WTC11 (cell line): Measurements from ENCODE around the gene RPS8. TPM values are rescaled to one million over a fixed set of nuclear protein-coding genes. Genes with fewer than 3 reads are reported as not detected.

ENCODE experiments used
- ATAC-seq: fragments of 200-7000 bp; cut with Tn5 transposase; 2 replicates; pipeline ENCODE4 v1.10.0; 2021; ENCODE audit warnings: mild to moderate bottlenecking, moderate library complexity
- CTCF ChIA-PET: fragments of 300-600 bp; sonication (Branson Sonifier 250); formaldehyde crosslinking; loops from one replicate; lab custom pipeline; 2021; ENCODE audit warnings: antibody characterized with exemption; lab: Charles Lee
- POLR2A ChIA-PET: fragments of 350-600 bp; sonication (Branson Sonifier 250); formaldehyde crosslinking; loops from one replicate; lab custom pipeline; 2021; ENCODE audit warnings: antibody characterized with exemption; lab: Charles Lee
- DNase-seq: peaks from one replicate; pipeline ENCODE4 v3.0.0; 2021; ENCODE audit warnings: low spot score
- H3K27ac Mint-ChIP-seq: 2 replicates; pipeline ENCODE4 v1.8.0; 2021; ENCODE audit warnings: mixed read lengths
- H3K27me3 Mint-ChIP-seq: 2 replicates; pipeline ENCODE4 v1.8.0; 2021; ENCODE audit warnings: low read depth, mild to moderate bottlenecking, moderate library complexity, mixed read lengths
- H3K36me3 Mint-ChIP-seq: 2 replicates; pipeline ENCODE4 v1.8.0; 2021; ENCODE audit warnings: mixed read lengths
- H3K4me1 Mint-ChIP-seq: 2 replicates; pipeline ENCODE4 v1.8.0; 2022; ENCODE audit warnings: mixed read lengths
- H3K4me3 Mint-ChIP-seq: 2 replicates; pipeline ENCODE4 v1.8.0; 2021; ENCODE audit warnings: mild to moderate bottlenecking, moderate library complexity, mixed read lengths
- H3K9me3 Mint-ChIP-seq: 2 replicates; pipeline ENCODE4 v1.8.0; 2021; ENCODE audit warnings: mixed read lengths
- ATF2 ChIP-seq: sonication (generic); formaldehyde crosslinking; IDR thresholded peaks from 2 replicates; pipeline ENCODE4 v1.8.1; 2022; ENCODE audit warnings: low read depth, missing genetic modification reagents, borderline replicate concordance
- CDX4 ChIP-seq: fragments of 250-450 bp; sonication (Bioruptor Pico); IDR thresholded peaks from 2 replicates; pipeline ENCODE4 v1.9.0; 2021; ENCODE audit warnings: moderate library complexity, mild to moderate bottlenecking, inconsistent platforms, borderline replicate concordance
- CREM ChIP-seq: sonication (generic); formaldehyde crosslinking; IDR thresholded peaks from 2 replicates; pipeline ENCODE4 v1.8.1; 2022; ENCODE audit warnings: mild to moderate bottlenecking, missing genetic modification reagents, moderate library complexity
- CTCF ChIP-seq: fragments of 200-600 bp; IDR thresholded peaks from 2 replicates; pipeline ENCODE4 v1.8.0; 2022; ENCODE audit warnings: antibody characterized with exemption
- E2F1 ChIP-seq: sonication (generic); formaldehyde crosslinking; IDR thresholded peaks from 2 replicates; pipeline ENCODE4 v1.8.0; 2022; ENCODE audit warnings: mild to moderate bottlenecking, missing genetic modification reagents
- ERG ChIP-seq: fragments of 250-450 bp; sonication (Bioruptor Pico); IDR thresholded peaks from 2 replicates; pipeline ENCODE4 v1.8.0; 2021; ENCODE audit warnings: mild to moderate bottlenecking
- ESRRA ChIP-seq: sonication (generic); formaldehyde crosslinking; IDR thresholded peaks from 2 replicates; pipeline ENCODE4 v1.8.1; 2022; ENCODE audit warnings: mild to moderate bottlenecking, missing genetic modification reagents, borderline replicate concordance
- ETV6 ChIP-seq: sonication (generic); formaldehyde crosslinking; IDR thresholded peaks from 2 replicates; pipeline ENCODE4 v1.8.1; 2022; ENCODE audit warnings: mild to moderate bottlenecking, missing genetic modification reagents
- FOXK1 ChIP-seq: sonication (generic); formaldehyde crosslinking; IDR thresholded peaks from 2 replicates; pipeline ENCODE4 v1.8.0; 2022; ENCODE audit warnings: mild to moderate bottlenecking, moderate library complexity, missing genetic modification reagents
- GABPB1 ChIP-seq: sonication (generic); formaldehyde crosslinking; IDR thresholded peaks from 2 replicates; pipeline ENCODE4 v1.8.1; 2023; ENCODE audit warnings: mild to moderate bottlenecking, missing genetic modification reagents
- HMGXB4 ChIP-seq: sonication (generic); formaldehyde crosslinking; IDR thresholded peaks from 2 replicates; pipeline ENCODE4 v1.8.1; 2023; ENCODE audit warnings: mild to moderate bottlenecking, moderate library complexity, missing genetic modification reagents
- JAZF1 ChIP-seq: fragments of 250-450 bp; sonication (Bioruptor Pico); IDR thresholded peaks from 2 replicates; pipeline ENCODE4 v1.9.0; 2021; ENCODE audit warnings: moderate library complexity, mild to moderate bottlenecking, inconsistent platforms
- MAX ChIP-seq: sonication (generic); formaldehyde crosslinking; IDR thresholded peaks from 2 replicates; pipeline ENCODE4 v1.8.0; 2022; ENCODE audit warnings: mild to moderate bottlenecking, missing genetic modification reagents
- MXD4 ChIP-seq: fragments of 250-450 bp; sonication (Bioruptor Pico); IDR thresholded peaks from 2 replicates; pipeline ENCODE4 v1.8.0; 2021; ENCODE audit warnings: mild to moderate bottlenecking, moderate library complexity, borderline replicate concordance
- NFE2L1 ChIP-seq: sonication (generic); formaldehyde crosslinking; IDR thresholded peaks from 2 replicates; pipeline ENCODE4 v1.8.1; 2023; ENCODE audit warnings: missing genetic modification reagents
- PREB ChIP-seq: sonication (generic); formaldehyde crosslinking; IDR thresholded peaks from 2 replicates; pipeline ENCODE4 v1.8.1; 2022; ENCODE audit warnings: mild to moderate bottlenecking, missing genetic modification reagents, moderate library complexity, borderline replicate concordance
- PRRX2 ChIP-seq: fragments of 250-450 bp; sonication (Bioruptor Pico); IDR thresholded peaks from 2 replicates; pipeline ENCODE4 v1.8.0; 2021; ENCODE audit warnings: mild to moderate bottlenecking
- SP1 ChIP-seq: sonication (generic); formaldehyde crosslinking; conservative IDR thresholded peaks from 2 replicates; pipeline ENCODE4 v1.8.1; 2022; ENCODE audit warnings: missing genetic modification reagents
- ZNF138 ChIP-seq: sonication (generic); formaldehyde crosslinking; conservative IDR thresholded peaks from 2 replicates; pipeline ENCODE4 v1.8.1; 2022; ENCODE audit warnings: mild to moderate bottlenecking, moderate library complexity, missing genetic modification reagents
- ZNF423 ChIP-seq: fragments of 250-450 bp; sonication (Bioruptor Pico); IDR thresholded peaks from 2 replicates; pipeline ENCODE4 v2.1.2; 2022; ENCODE audit warnings: mild to moderate bottlenecking, moderate library complexity
- ZNF512 ChIP-seq: sonication (generic); formaldehyde crosslinking; IDR thresholded peaks from 2 replicates; pipeline ENCODE4 v1.8.1; 2022; ENCODE audit warnings: missing genetic modification reagents, borderline replicate concordance
- ZNF671 ChIP-seq: fragments of 250-450 bp; sonication (Bioruptor Pico); IDR thresholded peaks from 2 replicates; pipeline ENCODE4 v1.8.0; 2021; ENCODE audit warnings: mild to moderate bottlenecking
- total RNA-seq: library from RNA; stranded (reverse); gene quantifications from 3 replicates; pipeline ENCODE4 v1.2.3, GENCODE V29; 2021

The RPS8 gene
- total RNA-seq, 1 experiment from 2014 or later: 2,343 TPM

GRCh38 chr1:44739307-44740178 is 35.8 kb upstream of the RPS8 start, which contains the start of gene KIF2C:
Gene KIF2C, plus strand, starts transcription at chr1:44739837. Its CDS starts 96 bp downstream, at chr1:44739933.
- ATAC-seq: peak; percentile 98
- POLR2A ChIA-PET: interaction anchor here (1.0 kb wide), 2 partner anchors 18 to 66 kb away, joined by 3 to 6 read pairs; partner anchors contain the start of genes ARMH1 and TMEM53
- Mint-ChIP-seq H3K9me3 (peaks cover 8% of the 10 kb centered on the region), H3K36me3 (peaks cover 33% of the 10 kb centered on the region), H3K27ac (peak within 1 kb of the TSS; percentile 99), H3K4me1 (peaks cover 12% of the 10 kb centered on the region), H3K4me3 (peak within 1 kb of the TSS; percentile 99), H3K27me3 (no peaks in the 10 kb centered on the region)
- CTCF ChIA-PET: interaction anchor here (1.5 kb wide), 1 partner anchor 8 kb away, joined by 6 read pairs; the partner anchor contains the start of gene RNU5D-1
- DNase-seq: peak; percentile 98
- TF ChIP-seq ZNF138: no peak
- peak; percentile 79 for TF ChIP-seq FOXK1 (CRISPR knock-in tag)
- no peak for TF ChIP-seq ZNF671 (CRISPR knock-in tag)
- no peak for TF ChIP-seq MXD4 (CRISPR knock-in tag)
- peak; percentile 95 for TF ChIP-seq SP1 (CRISPR knock-in tag)
- 0 out of 2 replicates have a peak, but pooled peaks have one; percentile 52 for TF ChIP-seq NFE2L1 (CRISPR knock-in tag)
- no peak for TF ChIP-seq ATF2 (CRISPR knock-in tag)
- 0 out of 2 replicates have a peak, but pooled peaks have one; percentile 65 for TF ChIP-seq HMGXB4 (CRISPR knock-in tag)
- no peak for TF ChIP-seq ZNF512 (CRISPR knock-in tag)
- TF ChIP-seq PRRX2 (CRISPR knock-in tag): 0 out of 2 replicates have a peak, but pooled peaks have one; percentile 55
- no peak for TF ChIP-seq PREB (CRISPR knock-in tag)
- TF ChIP-seq CREM (CRISPR knock-in tag): peak; percentile 88
- no peak for TF ChIP-seq ERG
- no peak for TF ChIP-seq CTCF
- no peak for TF ChIP-seq JAZF1
- peak; percentile 87 for TF ChIP-seq ETV6 (CRISPR knock-in tag)
- TF ChIP-seq MAX (CRISPR knock-in tag): no peak; the same call in 1 of the 2 replicates
- no peak for TF ChIP-seq ZNF423
- no peak for TF ChIP-seq CDX4 (CRISPR knock-in tag)
- no peak for TF ChIP-seq ESRRA (CRISPR knock-in tag)
- peak; percentile 71; the same call in 1 of the 2 replicates for TF ChIP-seq E2F1 (CRISPR knock-in tag)
- TF ChIP-seq GABPB1 (CRISPR knock-in tag): peak; percentile 55; the same call in 1 of the 2 replicates
